ENCODE data around the gene ARMC6.
A peak's percentile ranks its signal among the peaks of the same experiment; 100 is the strongest.

DNA sequence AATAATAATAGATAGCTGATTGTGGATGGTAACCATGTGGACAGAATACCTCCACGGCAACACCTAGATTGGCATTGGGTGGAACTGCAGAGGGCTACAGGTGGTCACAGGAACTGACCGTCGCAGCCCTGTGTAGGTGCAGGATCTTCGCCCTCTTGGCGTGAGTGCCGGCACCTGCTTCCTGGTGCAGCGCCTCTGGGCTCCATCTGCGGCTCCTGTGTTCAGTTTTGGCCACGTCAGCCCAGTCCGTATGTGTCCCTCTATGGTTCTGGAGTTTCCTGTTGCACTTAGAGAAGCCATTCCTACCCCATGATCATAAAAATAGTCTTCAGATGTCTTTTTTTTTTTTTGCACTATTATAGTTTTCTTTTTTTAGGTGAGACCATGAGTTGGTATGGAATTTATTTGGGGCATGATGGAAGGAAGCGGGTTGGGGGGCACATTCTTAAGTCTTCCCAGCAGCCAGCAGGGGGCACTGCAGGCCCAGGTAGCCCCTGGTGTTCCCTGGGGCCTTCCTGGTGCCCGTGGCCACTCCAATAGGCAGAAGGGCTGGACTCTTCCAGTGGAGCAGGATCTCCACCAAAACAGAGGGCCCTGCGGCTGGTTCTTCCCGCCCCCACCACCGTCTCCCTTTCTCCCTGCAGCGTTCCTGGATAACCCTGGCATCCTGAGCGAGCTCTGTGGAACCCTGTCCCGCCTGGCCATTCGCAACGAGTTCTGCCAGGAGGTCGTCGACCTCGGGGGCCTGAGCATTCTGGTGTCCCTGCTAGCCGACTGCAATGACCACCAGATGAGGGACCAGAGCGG, 20.3 kb downstream of the ARMC6 start:
- TF ChIP-seq CTCF (IDR thresholded peaks at IDR 0.05; ENCODE audit: low read depth, low read length, poor library complexity, severe bottlenecking) (peak; percentile 88), EZH2phosphoT487 (IDR thresholded peaks at IDR 0.05; ENCODE audit: borderline replicate concordance, low read length) (no peak)

Data from DOHH2 (cell line).